NCI-H510A treated with DMSO at 0.1 percent for 48 hours (cell line): ENCODE results near the gene TADA2A.
A peak's percentile ranks its signal among the peaks of the same experiment; 100 is the strongest.
"Not testable (repeated sequence)": the region's sequence is repeated elsewhere in the genome, so short reads cannot be mapped to it uniquely, and the experiment has no call there.

Experiments
- DNase-seq: peaks from one replicate; lab custom pipeline; 2025; lab: John Stamatoyannopoulos, UW

Gene TADA2A

DNA sequence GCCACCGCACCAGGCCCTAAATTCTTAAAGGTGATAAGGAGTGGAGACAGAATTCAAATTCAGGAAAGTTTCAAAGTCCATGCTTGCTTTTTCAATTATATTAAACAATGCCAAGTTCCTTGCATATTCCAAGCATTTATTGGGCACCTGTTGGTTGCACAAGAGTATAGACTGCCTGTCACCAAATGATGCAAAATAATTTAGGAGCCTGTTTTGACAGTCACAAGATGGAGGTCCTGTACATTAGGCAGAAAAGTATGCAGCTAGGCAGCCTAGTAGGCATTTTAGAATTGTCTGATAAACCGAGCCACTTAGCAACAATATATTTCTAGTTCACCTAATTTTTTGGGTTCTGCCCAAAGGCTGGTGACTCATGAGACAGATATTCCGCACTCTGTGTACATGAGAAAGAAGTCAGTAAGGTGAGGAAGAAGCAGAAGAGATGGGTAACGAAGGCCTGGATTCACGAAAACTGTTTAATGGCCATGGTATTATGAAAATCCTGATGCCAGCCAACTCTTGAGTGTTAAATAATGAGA lies 7.4 kb upstream of the TADA2A start:
- no peak for DNase-seq

DNA sequence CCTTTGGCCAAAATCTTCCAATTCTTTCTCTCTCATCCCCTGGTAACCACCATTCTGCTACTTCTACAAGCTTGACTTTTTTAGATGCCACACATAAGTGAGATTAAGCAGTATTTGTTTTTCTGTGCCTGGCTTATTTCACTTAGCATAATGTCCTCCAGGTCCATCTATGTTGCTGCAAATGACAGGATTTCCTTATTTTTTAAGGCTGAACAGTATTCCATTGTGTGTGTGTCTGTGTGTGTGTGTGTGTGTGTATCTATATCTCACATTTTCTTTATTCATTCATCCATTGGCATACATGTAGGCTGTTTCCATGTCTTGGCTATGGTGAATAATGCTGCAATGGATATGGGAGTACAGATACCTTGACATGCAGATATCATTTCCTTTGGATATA lies 6.2 kb upstream of the TADA2A start:
- no peak for DNase-seq

DNA sequence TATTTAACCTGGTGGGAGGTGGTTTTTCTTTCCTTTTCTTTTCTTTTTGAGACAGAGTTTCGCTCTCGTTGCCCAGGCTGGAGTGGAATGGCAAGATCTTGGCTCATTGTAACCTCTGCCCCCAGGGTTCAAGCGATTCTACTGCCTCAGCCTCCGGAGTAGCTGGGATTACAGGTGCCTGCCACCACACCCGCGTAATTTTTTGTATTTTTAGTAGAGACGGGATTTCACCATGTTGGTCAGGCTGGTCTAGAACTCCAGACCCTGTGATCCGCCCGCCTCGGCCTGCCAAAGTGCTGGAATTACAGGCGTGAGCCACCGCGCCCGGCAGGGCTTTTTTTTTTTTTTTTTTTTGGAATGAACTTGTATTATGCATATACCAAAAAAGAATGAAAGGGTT lies 1.2 kb upstream of the TADA2A start:
- DNase-seq: not testable (repeated sequence)

DNA sequence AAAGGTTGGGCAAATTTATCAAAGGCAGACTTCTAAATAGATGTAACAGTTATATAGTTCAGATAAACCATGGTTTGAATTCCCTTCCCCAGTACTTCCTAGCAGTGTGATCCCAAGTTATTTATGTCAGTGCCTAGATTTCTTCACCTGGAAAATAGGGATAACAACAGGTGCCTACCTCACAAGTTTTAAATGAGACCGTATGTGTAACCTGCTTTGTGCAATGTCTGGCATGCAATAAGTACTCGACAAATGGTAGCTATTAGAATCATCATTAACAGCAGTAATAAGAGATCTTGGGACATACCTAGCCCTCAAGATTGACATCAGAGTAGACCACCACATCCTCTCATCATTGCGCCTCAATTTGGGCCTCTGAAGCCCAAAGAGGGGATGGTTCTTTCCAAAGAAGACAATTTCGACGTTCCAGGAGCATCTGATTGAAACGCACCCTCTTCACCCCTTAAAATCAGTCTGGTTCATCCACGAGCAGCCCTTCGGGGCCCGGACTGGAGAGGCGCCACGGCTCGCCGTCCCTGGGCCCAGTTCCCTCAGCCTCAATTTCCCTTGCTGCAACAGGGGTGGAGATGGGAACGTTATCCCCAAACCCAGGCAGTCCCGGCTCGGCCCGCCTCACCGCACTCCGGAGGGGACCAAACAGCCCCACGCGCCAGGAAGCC lies 591 bp upstream of the TADA2A start:
- peak; percentile 26 for DNase-seq

DNA sequence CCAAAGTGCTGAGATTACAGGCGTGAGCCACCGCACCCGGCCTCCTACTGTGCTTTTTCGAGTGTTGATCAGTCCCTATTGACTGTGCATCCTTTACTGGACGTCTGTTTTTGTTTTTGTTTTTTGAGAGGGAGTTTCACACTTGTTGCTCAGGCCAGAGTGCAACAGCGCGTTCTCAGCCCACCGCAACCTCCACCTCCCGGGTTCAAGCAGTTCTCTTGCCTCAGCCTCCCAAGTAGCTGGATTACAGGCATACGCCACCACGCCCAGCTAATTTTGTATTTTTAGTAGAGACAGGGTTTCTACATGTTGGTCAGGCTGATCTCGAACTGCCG lies 1.4 kb downstream of the TADA2A start:
- not testable (repeated sequence) for DNase-seq

DNA sequence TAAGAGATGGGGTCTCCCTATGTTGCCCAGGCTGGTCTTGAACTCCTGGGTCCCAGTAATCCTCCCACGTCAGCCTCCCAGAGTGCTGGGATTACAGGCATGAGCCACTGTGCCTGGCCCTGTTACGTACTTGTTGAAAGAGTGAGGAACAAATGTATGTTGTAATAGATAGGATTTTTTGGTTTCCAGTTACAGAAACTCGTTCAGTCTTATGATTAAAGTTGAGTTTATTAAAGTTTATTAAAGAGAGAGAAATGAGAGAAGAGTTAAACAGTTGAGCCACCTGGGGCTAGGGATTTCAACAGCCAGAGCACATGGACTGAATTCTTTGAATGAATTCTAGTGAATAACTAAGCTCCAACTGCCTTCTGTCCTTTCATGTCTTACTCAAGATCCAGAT lies 3.7 kb downstream of the TADA2A start:
- DNase-seq: no peak

DNA sequence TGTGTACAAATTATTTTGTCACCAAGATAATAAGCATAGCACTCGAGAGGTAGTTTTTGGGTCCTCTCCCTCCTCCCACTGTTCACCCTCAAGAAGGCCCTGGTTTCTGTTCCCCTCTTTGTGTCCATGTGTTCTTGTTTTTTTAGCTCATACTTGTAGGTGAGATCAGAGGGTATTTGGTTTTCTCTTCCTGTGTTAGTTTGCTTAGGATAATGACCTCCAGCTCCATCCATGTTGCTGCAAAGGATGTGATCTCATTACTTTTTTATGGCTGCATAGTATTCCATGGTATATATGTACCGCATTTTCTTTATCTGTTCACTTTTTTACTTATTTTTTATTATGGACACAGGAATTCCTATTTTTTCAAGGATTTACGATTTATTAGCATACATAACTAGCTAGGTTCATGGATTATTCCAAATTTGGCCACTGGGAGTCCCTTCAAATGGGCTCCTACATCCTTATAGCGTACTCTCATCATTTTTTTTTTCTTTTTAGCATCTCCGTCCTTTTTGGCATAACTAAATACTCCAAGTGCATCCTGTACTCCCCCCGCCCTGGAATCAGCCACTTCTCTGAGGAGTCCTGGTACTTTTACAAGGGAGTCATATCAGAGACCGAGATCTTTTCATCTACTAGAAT lies 7.3 kb downstream of the TADA2A start:
- DNase-seq: no peak

DNA sequence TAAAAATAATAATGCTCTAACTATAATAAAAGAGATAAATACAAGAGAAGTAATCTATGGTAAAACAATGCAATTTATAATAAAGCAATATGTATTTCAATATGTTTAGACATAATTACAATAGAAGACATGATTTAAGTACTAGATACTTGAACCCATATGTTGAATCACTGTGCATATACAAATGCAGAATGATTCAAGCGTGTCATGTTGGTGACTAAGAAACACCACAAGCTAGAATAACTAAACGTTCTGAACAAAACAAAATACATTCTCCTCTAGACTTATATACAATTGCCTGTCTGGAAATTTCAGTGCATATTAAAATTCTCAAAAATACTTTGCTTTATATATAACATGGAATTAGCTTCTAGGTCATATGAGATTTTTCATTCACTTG lies 11.2 kb downstream of the TADA2A start:
- DNase-seq: no peak

DNA sequence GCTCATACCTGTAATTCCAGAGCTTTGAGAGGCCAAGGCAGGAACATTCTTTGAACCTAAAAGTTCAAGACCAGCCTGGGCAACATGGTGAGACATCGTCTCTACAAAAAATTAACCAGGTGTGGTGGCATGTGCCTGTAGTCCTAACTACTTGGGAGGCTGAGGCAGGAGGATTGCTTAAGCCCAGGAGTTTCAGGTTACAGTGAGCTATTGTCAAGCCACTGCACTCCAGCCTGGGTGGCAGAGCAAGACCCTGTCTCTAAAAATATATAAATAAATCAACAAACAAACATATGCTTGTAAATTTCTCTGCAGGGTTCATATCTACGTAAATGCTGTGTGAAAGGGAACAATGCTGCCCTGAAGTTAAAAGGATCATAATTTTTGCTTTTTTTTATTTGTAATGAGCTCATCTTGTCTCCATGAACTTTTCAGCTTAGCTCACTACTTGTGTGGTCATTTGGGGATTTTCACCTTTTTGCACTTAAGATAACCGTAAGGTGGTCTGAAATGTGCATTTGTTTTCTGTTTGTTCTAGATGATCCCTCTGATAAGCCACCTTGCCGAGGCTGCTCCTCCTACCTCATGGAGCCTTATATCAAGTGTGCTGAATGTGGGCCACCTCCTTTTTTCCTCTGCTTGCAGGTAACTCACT lies 16.4 kb downstream of the TADA2A start:
- no peak for DNase-seq

DNA sequence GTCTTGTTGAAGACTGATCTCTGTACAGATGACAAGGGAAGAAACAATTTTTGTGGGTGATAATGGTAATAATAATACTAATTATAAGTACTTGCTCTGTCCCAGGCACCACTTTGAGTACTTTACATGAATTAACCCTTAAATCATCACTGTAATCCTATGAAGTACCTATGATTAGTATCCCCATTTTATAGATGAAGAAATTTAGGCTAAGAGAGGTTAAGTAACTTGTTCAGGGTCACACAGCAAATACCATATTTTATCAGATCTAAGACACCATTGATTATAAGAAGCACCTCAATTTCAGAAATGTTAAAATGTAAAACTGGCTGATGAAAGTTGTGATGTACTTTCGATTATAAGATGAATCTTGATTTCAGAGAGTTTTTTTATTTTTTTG lies 18.6 kb downstream of the TADA2A start:
- no peak for DNase-seq

DNA sequence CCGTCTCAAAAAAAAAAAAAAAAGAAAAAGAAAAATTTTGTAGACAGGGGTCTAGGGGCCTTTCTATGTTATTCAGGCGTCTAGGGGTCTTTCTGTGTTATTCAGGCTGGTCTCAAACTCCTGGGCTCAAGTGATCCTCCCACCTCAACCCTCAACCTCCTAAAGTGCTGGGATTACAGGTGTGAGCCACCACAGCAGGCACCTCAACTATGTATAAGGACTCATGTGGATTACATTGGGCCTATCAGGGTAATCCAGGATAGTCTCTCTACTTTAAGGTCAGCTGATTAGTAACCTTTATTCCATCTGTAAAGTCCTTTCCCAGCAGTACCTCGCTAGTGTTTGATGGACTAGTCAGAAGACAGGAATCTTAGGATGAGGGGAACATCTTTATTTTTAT lies 22.4 kb downstream of the TADA2A start:
- DNase-seq: no peak

DNA sequence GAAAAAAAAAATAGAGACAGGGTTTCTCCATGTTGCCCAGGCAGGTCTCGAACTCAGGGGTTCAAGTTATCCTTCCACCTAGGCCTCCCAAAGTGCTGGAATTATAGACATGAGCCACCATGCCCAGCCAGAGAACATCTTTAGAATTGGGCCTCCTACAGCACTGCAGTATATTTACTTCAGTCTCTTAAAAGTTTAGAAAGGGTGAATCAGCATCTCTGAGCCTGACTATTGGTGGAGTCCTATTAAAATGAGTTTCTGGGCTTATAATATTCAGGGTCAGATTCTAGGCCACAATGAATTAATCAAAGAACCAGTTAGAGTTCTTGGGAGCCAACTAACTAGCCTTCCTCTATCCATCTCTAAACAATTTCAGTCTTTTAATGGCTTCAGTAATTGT lies 22.8 kb downstream of the TADA2A start:
- no peak for DNase-seq

DNA sequence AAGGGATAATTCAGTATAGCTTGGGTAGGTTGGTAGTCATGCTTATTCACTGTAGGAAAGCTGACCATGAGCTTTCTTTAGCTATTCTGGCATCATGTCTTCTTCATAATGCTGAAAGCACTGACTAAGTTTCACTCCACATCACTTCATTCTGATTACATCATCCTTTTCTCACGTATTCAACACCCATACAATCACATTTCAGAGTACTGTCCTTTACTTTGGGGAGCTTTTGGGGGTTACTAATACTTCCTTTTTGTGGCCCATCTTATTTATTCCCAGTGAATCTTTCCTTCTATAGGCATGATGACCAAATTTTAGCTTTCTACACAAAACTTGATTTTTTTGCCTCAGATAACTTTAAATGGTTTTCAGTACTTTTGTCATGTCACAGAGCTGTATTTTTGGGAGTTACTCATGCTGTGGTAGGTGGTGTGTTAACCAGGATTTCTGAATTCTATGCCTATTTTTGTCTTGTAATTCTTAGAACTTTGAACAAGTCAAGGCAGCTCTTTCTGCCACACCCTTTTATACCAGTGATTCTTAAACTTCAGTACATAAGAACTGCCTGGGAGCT lies 23.5 kb downstream of the TADA2A start:
- DNase-seq: no peak

DNA sequence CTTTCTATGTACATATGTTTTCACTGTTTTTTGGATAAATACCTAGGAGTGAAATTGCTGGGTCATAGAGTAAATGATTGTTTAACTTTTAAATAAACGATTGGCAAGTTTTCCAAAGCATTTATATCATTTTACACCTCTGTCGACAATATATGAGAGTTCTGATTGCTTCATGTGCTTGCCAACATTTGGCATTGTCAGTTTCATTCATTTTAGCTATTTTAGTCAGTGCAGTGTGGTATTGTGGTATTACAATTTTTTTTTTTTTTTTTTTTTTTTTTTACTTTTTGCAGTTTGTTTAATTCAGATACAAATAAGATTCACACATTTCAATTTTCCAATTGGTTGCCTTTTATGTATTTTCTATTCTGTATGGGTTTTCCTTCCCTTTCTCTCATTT lies 26.0 kb downstream of the TADA2A start:
- no peak for DNase-seq

DNA sequence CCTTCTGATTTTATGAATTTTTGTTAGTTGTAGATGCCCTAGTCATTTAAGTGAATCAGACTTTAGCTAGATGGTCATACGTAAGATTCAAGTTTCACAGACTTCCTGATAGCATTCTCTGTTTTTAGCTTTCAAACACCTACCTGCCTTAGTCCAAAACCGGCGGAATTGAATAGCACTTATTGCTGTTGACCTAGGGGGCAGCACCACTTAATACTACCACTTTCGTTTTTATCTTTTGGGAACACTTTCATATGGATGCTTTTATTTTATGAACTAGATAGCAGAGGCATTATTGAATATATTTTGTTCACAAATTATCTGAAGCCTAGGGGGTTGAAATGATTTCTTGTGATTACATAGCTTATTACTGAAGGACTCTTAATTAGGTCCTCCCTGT lies 31.5 kb downstream of the TADA2A start:
- no peak for DNase-seq

DNA sequence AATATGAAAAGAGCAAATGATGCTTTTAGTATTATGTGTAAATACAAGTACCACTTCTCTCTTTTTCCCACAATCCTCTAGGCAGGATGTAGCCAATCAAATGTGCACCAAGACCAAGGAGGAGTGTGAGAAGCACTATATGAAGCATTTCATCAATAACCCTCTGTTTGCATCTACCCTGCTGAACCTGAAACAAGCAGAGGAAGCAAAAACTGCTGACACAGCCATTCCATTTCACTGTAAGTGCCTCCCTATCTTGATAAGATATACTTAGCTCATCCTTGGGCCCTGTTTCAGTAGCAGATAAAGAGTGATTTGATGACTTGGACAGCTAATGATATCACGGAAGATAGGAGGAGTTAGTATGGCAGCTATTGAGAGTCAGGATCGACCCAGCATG lies 33.7 kb downstream of the TADA2A start:
- DNase-seq: no peak

DNA sequence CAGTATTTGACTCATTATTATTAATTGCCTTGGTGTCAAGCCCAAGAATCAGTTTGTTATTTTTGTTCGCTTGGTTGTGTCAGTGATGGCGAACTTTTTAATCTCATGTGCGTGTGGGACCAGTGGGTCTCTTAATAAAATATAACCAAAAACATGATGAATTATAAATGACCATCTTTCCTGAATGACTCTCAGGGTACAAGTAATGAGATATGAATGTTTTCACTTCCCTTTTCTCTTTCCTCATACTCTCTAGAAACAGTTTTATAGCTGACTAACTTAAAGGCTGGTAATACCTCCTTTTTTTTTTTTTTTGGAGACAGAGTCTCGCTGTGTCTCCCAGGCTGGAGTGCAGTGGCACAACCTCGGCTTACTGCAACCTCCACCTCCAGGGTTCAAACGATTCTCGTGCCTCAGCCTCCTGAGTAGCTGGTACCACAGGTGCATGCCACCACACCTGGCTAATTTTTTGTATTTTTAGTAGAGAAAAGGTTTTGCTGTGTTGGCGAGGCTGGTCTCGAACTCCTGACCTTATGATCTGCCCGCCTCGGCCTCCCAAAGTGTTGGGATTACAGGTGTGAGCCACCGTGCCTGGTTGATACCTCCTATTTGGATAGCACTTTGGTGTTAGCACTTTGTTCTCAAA lies 34.8 kb downstream of the TADA2A start:
- not testable (repeated sequence) for DNase-seq

DNA sequence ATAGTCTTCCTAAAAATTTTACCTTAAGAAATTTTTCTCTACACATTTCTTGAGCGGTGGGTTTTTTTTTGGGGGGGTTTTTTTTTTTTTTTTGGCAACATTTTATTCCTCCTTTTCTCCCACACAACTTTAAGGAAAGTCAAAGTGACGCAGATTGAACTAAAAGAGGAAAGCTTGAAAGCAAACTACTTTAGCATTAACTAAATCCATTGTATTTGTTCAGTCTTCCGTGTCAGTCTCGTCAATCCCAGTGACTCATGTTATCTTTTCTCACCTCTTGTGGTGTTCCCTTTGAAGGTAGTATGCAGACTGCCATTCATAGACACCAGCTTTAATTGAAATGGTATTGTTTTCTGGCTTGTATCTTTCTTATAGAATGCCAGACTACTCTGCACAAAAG lies 39.3 kb downstream of the TADA2A start:
- DNase-seq: peak; percentile 71

DNA sequence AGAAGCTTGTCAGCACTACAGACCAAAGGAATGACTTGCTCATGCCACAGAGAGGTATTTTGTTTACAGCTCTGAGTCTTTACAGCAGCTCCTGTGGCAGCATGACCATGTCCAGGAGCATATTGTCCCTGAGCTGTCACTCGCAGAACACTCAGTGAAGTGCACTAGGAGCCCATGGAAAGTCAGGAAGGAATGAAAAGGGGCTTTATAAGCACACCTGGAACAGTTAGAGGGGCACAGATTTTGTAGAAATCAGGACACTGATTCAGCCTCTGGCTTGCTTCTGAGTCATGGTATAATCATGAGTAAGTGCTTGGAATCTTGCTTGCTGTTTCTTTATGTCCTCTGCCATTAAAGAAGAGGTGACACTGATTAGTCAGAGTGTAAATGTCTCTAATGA lies 41.0 kb downstream of the TADA2A start:
- DNase-seq: no peak

DNA sequence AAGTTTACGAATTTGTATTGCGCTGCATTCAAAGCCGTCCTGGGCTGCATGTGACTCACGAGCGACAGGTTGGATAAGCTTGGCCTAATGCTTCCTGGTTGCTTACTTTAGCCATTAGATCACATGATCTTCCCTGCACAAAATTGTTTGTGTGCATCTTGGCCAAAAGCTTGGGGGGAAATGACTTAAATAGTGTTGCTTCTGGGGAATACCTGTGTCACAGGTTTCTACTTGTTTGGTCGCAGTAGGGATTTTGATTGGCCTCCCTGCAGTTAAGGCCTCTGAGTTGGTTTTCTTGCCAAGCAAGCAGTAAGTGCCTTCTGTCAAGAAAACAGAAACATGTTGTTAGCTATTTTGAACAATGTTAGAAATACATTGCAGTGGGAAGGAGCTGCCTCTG lies 43.4 kb downstream of the TADA2A start:
- DNase-seq: no peak

DNA sequence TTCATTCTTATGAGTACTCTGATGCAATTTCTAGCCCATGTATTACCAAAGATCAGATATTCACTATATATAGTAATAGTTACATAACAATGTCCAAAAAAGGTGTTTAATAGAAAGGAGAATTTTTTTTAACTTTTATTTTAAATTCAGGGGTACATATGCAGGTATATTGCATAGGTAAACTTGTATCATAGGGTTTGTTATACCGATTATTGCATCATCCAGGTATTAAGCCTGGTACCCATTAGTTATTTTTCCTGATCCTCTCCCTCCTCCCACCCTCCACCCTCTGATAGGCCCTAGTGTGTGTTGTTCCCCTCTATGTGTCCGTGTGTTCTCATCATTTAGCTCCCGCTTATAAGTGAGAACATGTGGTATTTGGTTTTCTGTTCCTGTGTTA lies 51.1 kb downstream of the TADA2A start:
- not testable (repeated sequence) for DNase-seq

DNA sequence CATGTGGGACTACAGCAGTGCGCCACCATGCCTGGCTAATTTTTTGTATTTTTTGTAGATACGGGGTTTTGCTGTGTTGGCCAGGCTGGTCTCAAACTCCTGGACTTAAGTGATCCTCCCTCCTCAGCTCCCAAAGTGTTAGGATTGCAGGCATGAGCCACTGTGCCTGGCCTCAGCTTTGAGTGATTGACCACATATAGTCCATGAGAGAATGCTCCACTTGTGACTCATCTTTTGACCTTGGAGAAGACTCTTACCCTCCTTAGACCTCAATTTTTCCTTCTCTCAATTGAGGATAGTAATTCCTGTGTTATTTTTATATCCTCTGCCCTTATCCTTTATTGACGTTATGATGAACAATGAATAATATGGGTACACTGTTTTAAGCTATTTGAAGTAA lies 52.1 kb downstream of the TADA2A start:
- no peak for DNase-seq

DNA sequence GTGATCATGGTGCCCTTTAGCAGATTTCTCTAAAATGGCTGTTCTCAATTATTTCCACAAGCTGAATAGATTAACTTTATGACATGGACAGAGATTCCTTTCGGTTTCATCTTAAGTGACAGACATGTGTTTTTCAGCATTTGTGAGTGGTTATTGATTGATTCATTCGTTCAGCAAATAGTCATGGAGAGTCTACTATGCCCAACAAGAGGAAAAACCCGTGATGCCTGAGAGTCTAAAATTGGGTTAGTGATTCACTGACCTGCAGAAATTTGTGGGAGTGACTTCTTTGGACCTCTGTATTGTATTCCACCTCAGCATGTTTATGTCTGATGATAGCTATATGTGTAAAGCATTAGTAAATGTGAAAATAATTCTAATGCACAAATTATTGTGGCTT lies 55.0 kb downstream of the TADA2A start:
- DNase-seq: no peak
